CD14-positive monocyte (primary cell): ENCODE measurements around the gene BCL2. TPM values are rescaled to one million over a fixed set of nuclear protein-coding genes. Genes with fewer than 3 reads are reported as not detected.

ENCODE experiments used
- DNase-seq, 3 donors: peaks; one replicate each; pipeline ENCODE4 v3.0.0-alpha.2; 2011 to 2022
- H2AFZ ChIP-seq: 2 replicates; pipeline ENCODE4 v1.6.0; 2012; ENCODE audit warnings: mild to moderate bottlenecking, low read depth, low read length, inconsistent platforms; ENCODE audit not compliant: insufficient read depth, poor library complexity, severe bottlenecking
- H3K27ac ChIP-seq, 2 donors: 1 replicate in 1 of 2; 2 replicates in 1 of 2; pipeline ENCODE4 v1.5.1; 2012 to 2013; ENCODE audit warnings: low read length in 2 of 2, control low read depth in 1 of 2, inconsistent platforms in 1 of 2, low read depth in 1 of 2, mild to moderate bottlenecking in 1 of 2
- H3K27me3 ChIP-seq, 2 donors: one replicate each; pipeline versions ENCODE4 v1.6.0 to v1.6.1; 2011 to 2013; ENCODE audit warnings: low read length in 2 of 2; ENCODE audit not compliant: control insufficient read depth in 2 of 2, insufficient read depth in 2 of 2
- H3K36me3 ChIP-seq, 2 donors: replicated peaks in 1 of 2; 1 replicate in 1 of 2; 2 replicates in 1 of 2; pipeline versions ENCODE4 v1.5.1 to v1.6.1; 2012 to 2013; ENCODE audit warnings: low read length in 2 of 2, control low read depth in 1 of 2, inconsistent platforms in 1 of 2, mild to moderate bottlenecking in 1 of 2; ENCODE audit not compliant: insufficient read depth in 2 of 2, control insufficient read depth in 1 of 2
- H3K4me1 ChIP-seq, 2 donors: 1 replicate in 1 of 2; 2 replicates in 1 of 2; pipeline versions ENCODE4 v1.5.1 to v1.6.1; 2012 to 2013; ENCODE audit warnings: low read length in 2 of 2, control low read depth in 1 of 2, inconsistent platforms in 1 of 2, mild to moderate bottlenecking in 1 of 2, moderate library complexity in 1 of 2; ENCODE audit not compliant: insufficient read depth in 2 of 2, control insufficient read depth in 1 of 2
- H3K4me2 ChIP-seq: replicated peaks from 2 replicates; pipeline ENCODE3; 2012; ENCODE audit warnings: low read length, moderate library complexity, mild to moderate bottlenecking; ENCODE audit not compliant: poor library complexity, severe bottlenecking; ENCODE audit errors: extremely low read depth
- H3K4me3 ChIP-seq, 3 experiments: fragments of 200-600 bp in 1 of 3; sonication (generic) in 1 of 3; replicated peaks in 1 of 3; 1 replicate in 2 of 3; 2 replicates in 1 of 3; pipeline ENCODE4 v1.5.1; 2011 to 2013; ENCODE audit warnings: low read length in 3 of 3, mild to moderate bottlenecking in 3 of 3, control low read depth in 2 of 3, low read depth in 2 of 3, inconsistent platforms in 1 of 3, moderate library complexity in 1 of 3
- H3K79me2 ChIP-seq: 2 replicates; pipeline ENCODE4 v1.6.0; 2012; ENCODE audit warnings: mild to moderate bottlenecking, control low read depth, inconsistent platforms, low read length, moderate library complexity; ENCODE audit not compliant: insufficient read depth
- H3K9ac ChIP-seq: 2 replicates; pipeline ENCODE4 v1.6.0; 2017; ENCODE audit warnings: low read length, mild to moderate bottlenecking; ENCODE audit not compliant: insufficient read depth, poor library complexity, severe bottlenecking
- H3K9me3 ChIP-seq, 2 donors: replicated peaks in 1 of 2; 1 replicate in 1 of 2; 2 replicates in 1 of 2; pipeline versions ENCODE4 v1.5.1 to v1.6.1; 2012 to 2013; ENCODE audit warnings: low read length in 2 of 2, control low read depth in 1 of 2; ENCODE audit not compliant: control insufficient read depth in 1 of 2, insufficient read depth in 1 of 2
- H4K20me1 ChIP-seq: 2 replicates; pipeline ENCODE4 v1.6.0; 2012; ENCODE audit warnings: mild to moderate bottlenecking, low read length, control low read depth, moderate library complexity; ENCODE audit not compliant: insufficient read depth
- H3K27ac Mint-ChIP-seq, 7 donors: one replicate each; pipeline ENCODE4 v1.8.0; 2020; ENCODE audit warnings: mild to moderate bottlenecking in 7 of 7, mixed read lengths in 7 of 7, moderate library complexity in 6 of 7, inconsistent platforms in 2 of 7
- H3K27me3 Mint-ChIP-seq, 3 donors: one replicate each; pipeline ENCODE4 v1.8.0; 2021 to 2022; ENCODE audit warnings: low read depth in 3 of 3, mild to moderate bottlenecking in 3 of 3, mixed read lengths in 3 of 3, moderate library complexity in 3 of 3, inconsistent platforms in 1 of 3
- H3K36me3 Mint-ChIP-seq, 2 donors: one replicate each; pipeline ENCODE4 v1.8.0; 2020; ENCODE audit warnings: mixed read lengths in 2 of 2, inconsistent platforms in 1 of 2, mild to moderate bottlenecking in 1 of 2
- H3K4me1 Mint-ChIP-seq: one replicate; pipeline ENCODE4 v1.8.0; 2020; ENCODE audit warnings: mild to moderate bottlenecking, mixed read lengths
- H3K4me3 Mint-ChIP-seq, 2 donors: one replicate each; pipeline ENCODE4 v1.8.0; 2020; ENCODE audit warnings: mild to moderate bottlenecking in 2 of 2, mixed read lengths in 2 of 2, moderate library complexity in 1 of 2
- H3K9me3 Mint-ChIP-seq, 7 donors: one replicate each; pipeline ENCODE4 v1.8.0; 2020 to 2022; ENCODE audit warnings: mixed read lengths in 7 of 7, mild to moderate bottlenecking in 6 of 7, moderate library complexity in 6 of 7, inconsistent platforms in 2 of 7
- WGBS: methylation state at CpG from one replicate; pipeline ENCODE4 v1.1.5; 2013; ENCODE audit warnings: missing lambda C conversion rate; ENCODE audit not compliant: insufficient coverage; 5-methylcytosine and 5-hydroxymethylcytosine counted together
- intact Hi-C, 2 donors: fragments of 100-400 bp; cut with micrococcal nuclease; formaldehyde crosslinking; loops; one replicate each; pipeline versions ENCODE4 v1.15.0 to v1.15.1; 2023
- polyA plus RNA-seq, 3 donors: library from polyadenylated mRNA; depleted of rRNA in 1 of 3; unstranded in 2 of 3; stranded (reverse) in 1 of 3; fragments of 300-500 nt in 2 of 3; fragments of >200 nt in 1 of 3; fragmentation: Illumina TruSeq in 2 of 3; gene quantifications; 1 replicate in 2 of 3; 2 replicates in 1 of 3; pipeline ENCODE4 v1.2.3, GENCODE V29; 2012 to 2021
- TF ChIP-seq, protein P1 (sequence below): fragments of 200-600 bp; IDR thresholded peaks from one replicate; pipeline ENCODE4 v1.8.0; 2022; ENCODE audit warnings: antibody characterized with exemption, mild to moderate bottlenecking

The BCL2 gene
- polyA plus RNA-seq, 3 donors, result 0.58 to 2.5 (median 1.1) TPM

DNA sequence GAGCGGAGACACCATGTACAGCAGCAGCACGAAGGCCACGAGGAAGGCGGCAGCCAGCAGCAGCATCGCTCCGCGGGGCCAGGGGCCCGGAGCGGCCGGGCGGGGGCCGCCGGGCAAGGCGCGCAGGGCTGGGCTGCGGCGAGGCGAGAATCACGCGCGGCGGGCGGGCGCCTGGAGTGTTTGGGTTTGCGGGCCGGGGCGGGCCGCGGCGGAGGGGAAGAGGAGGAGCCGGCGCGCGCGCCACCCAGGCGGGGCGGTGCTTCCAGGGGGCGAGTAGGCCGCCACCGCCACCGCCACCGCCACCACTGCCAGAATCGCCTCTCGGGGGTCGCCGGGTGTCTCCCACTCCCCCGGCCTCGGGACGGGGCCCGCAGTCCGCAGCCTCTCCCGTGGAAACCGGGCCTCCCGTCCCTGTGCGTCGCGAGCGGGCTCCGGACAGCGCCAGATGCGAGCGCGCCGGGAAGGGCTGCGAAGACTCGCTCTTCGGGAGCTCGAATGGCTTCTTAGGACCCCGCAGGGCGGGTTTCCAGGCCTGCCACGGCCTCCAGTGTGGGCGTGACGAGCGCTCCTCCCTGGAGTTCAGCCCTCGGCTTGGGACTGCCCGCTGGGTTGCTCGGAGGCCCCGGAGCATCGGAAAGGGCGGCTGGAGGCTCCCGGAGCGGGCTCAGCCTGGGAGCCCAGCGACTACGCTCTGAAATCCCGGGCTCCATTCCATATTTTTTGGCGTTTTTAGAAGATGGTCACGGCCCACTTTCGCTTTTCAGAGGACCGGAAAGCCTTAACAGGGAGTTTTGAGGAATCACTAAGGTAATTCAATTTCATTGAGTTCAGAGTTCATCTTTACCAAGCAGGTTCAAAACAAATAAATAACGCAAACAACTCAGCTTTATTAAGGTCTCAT is 47.7 kb upstream of the BCL2 start, which contains the start of gene KDSR:
Gene KDSR (minus strand): TSS at position 154 of the 901 bp plus-strand sequence. CDS start 88 bp downstream, at position 66.
- Histone ChIP-seq H4K20me1 (no peaks in the 10 kb centered on the region), H3K27me3 (peaks cover 0 to 5% of the 10 kb centered on the region in 2 donors), H3K9ac (peak within 1 kb of the TSS; percentile 85), H3K9me3 (no peaks in the 10 kb centered on the region), H2AFZ (peak within 1 kb of the TSS; percentile 87), H3K4me1 (peaks cover 14 to 22% of the 10 kb centered on the region in 2 donors), H3K4me2 (peak within 1 kb of the TSS; percentile 95), H3K36me3 (peaks cover 0 to 4% of the 10 kb centered on the region in 2 donors), H3K4me3 (peak within 1 kb of the TSS; percentile 59 to 82 (median 72)), H3K79me2 (peaks cover 7% of the 10 kb centered on the region), H3K27ac (peak within 1 kb of the TSS; percentile 73 to 78)
- Mint-ChIP-seq H3K36me3 (peaks cover 3 to 7% of the 10 kb centered on the region in 2 donors), H3K4me3 (peak within 1 kb of the TSS; percentile 84 to 97), H3K4me1 (peaks cover 25% of the 10 kb centered on the region), H3K27me3 (peaks cover 5 to 8% (median 6%) of the 10 kb centered on the region in 3 donors), H3K9me3 (peaks cover 2 to 6% (median 5%) of the 10 kb centered on the region in 7 donors), H3K27ac (peak within 1 kb of the TSS; percentile 73 to 89 (median 87))
- peak; percentile 76 to 85 (median 78) for DNase-seq
- WGBS, result under 1% methylated on average over 66 of the region's 90 CpGs
- intact Hi-C loops, result loop anchor here (5.0 to 10.0 kb wide), 2 partner anchors 55 to 57 kb away; partner anchors contain the start of gene VPS4B (in 2 of the 2)
- TF ChIP-seq, protein P1, sequence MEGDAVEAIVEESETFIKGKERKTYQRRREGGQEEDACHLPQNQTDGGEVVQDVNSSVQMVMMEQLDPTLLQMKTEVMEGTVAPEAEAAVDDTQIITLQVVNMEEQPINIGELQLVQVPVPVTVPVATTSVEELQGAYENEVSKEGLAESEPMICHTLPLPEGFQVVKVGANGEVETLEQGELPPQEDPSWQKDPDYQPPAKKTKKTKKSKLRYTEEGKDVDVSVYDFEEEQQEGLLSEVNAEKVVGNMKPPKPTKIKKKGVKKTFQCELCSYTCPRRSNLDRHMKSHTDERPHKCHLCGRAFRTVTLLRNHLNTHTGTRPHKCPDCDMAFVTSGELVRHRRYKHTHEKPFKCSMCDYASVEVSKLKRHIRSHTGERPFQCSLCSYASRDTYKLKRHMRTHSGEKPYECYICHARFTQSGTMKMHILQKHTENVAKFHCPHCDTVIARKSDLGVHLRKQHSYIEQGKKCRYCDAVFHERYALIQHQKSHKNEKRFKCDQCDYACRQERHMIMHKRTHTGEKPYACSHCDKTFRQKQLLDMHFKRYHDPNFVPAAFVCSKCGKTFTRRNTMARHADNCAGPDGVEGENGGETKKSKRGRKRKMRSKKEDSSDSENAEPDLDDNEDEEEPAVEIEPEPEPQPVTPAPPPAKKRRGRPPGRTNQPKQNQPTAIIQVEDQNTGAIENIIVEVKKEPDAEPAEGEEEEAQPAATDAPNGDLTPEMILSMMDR, result no peak
